Measurements from ENCODE around the gene STUB1.

- TF ChIP-seq CTCF (IDR thresholded peaks at IDR 0.05; ENCODE audit: low read length) = no peak
- TF ChIP-seq EZH2 (optimal IDR thresholded peaks at IDR 0.05; ENCODE audit: low read depth, low read length) = no peak
- TF ChIP-seq EZH2phosphoT487 (IDR thresholded peaks at IDR 0.05; ENCODE audit: low read length) = no peak
Measured at GRCh38 chr16:726438-727290, 46.5 kb downstream of the STUB1 start, which contains the start of the genes CCDC78 and HAGHL.

Measured in MM.1S (cell line).